Measurements from ENCODE around the gene VENTX.

Gene VENTX

GRCh38 chr10:133198206-133198605 is 39.4 kb upstream of the VENTX start:
- H3K4me3 ChIP-seq (ENCODE audit: low read length) = no peak overlapping the region
- TF ChIP-seq, protein P1, sequence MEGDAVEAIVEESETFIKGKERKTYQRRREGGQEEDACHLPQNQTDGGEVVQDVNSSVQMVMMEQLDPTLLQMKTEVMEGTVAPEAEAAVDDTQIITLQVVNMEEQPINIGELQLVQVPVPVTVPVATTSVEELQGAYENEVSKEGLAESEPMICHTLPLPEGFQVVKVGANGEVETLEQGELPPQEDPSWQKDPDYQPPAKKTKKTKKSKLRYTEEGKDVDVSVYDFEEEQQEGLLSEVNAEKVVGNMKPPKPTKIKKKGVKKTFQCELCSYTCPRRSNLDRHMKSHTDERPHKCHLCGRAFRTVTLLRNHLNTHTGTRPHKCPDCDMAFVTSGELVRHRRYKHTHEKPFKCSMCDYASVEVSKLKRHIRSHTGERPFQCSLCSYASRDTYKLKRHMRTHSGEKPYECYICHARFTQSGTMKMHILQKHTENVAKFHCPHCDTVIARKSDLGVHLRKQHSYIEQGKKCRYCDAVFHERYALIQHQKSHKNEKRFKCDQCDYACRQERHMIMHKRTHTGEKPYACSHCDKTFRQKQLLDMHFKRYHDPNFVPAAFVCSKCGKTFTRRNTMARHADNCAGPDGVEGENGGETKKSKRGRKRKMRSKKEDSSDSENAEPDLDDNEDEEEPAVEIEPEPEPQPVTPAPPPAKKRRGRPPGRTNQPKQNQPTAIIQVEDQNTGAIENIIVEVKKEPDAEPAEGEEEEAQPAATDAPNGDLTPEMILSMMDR (IDR thresholded peaks at IDR 0.05; ENCODE audit: insufficient read depth, low read depth, low read length, missing control alignments) = no peak
- no peak for DNase-seq (ENCODE audit: low read depth)

GRCh38 chr10:133198621-133199487 is 38.8 kb upstream of the VENTX start:
- H3K4me3 ChIP-seq (ENCODE audit: low read length) = no peak overlapping the region
- TF ChIP-seq, protein P1 (IDR thresholded peaks at IDR 0.05; ENCODE audit: insufficient read depth, low read depth, low read length, missing control alignments) = no peak
- DNase-seq (ENCODE audit: low read depth) = no peak

DNA sequence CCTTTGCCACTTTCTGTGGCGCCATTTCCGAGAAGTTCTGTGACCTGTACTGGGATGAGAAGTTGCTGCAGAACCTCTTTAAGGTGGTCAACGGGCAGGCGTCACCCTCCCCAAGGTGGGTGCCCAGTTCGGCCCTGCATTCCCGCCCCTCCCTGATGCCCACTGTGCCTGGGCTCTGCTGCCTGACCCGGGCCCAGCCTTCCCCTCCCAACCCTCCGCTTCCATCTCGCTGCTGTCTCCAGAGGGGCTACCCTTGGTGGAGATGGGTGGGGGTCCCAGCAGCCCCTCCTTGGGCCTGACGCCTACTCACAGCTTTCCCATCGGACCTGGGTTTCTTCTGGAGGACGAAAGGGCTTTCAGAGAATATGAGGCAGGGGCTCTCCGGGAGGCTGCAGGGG is 38.2 kb upstream of the VENTX start:
- TF ChIP-seq, protein P1 (IDR thresholded peaks at IDR 0.05; ENCODE audit: insufficient read depth, low read depth, low read length, missing control alignments) = no peak
- no peak for DNase-seq (ENCODE audit: low read depth)
- H3K4me3 ChIP-seq (ENCODE audit: low read length) = no peak overlapping the region

GRCh38 chr10:133199992-133200611 is 37.6 kb upstream of the VENTX start:
- H3K4me3 ChIP-seq (ENCODE audit: low read length) = no peak overlapping the region
- TF ChIP-seq, protein P1 (IDR thresholded peaks at IDR 0.05; ENCODE audit: insufficient read depth, low read depth, low read length, missing control alignments) = no peak
- DNase-seq (ENCODE audit: low read depth) = no peak

DNA sequence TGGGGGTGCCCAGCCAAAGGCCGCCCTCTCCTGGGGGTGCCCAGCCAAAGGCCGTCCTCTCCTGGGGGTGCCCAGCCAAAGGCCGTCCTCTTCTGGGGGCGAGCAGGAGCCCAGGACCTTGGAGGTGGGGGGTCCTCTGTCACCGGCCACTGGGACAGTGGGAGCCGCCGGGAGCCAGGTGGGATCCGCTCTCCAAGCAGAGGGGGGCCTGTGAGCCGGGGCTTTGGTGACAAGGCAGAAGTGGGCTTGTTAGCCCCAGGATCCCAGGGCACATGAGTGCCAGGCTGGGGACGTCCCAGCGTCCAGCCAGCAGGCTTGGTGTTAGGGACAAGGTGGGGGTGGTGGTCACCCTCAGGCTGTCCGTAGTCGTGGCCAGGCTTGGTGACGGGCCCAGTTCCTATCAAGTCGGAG is 37.0 kb upstream of the VENTX start:
- no peak overlapping the region for H3K4me3 ChIP-seq (ENCODE audit: low read length)
- DNase-seq (ENCODE audit: low read depth) = no peak
- TF ChIP-seq, protein P1 (IDR thresholded peaks at IDR 0.05; ENCODE audit: insufficient read depth, low read depth, low read length, missing control alignments) = no peak

DNA sequence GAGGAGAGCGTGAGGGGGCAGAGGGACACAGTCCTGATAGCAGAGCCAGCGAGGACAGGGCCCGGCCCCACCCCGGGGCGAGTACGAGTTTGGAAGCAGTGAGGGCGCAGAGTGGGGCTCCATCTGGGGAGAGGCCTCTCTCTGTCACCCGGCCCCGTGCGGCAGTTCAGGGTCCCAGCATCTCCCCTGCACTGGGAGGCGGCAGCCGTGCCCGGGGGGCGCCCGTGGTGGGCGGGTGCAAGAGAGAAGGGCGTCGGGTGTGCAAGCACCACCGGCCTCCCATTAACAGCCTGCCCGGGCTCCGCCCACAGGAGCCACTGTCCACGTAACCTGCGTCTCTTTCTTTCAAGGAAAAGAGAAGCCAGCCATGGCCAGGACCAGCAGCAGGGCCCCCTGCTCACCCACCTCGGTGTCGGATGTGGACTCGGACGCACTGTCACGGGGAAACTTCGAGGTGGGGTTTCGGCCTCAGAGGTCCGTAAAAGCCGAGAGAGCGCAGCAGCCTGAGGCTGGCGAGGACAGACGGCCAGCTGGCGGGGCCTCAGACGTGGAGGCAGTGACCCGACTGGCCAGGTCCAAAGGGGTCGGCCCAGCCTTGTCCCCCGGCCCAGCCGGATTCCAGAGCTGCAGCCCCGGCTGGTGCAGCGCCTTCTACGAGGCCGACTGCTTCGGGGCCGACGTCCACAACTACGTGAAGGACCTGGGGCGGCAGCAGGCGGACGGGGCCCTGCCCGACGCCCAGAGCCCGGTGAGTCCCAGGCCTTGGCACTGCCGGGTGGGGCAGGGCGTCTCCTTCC is 36.3 kb upstream of the VENTX start:
- no peak for DNase-seq (ENCODE audit: low read depth)

More for the DNA sequence above, 36.3 kb upstream of the VENTX start:
- TF ChIP-seq, protein P1 (IDR thresholded peaks at IDR 0.05; ENCODE audit: insufficient read depth, low read depth, low read length, missing control alignments) = no peak
- H3K4me3 ChIP-seq (ENCODE audit: low read length) = no peak overlapping the region

Data from epithelial cell of esophagus (primary cell).